GM19240 (cell line): Measurements from ENCODE around the gene TRAPPC2L.

Experiments
- DNase-seq: peaks from one replicate; pipeline ENCODE4 v3.0.0; 2011; ENCODE audit warnings: low spot score; ENCODE audit not compliant: insufficient read length

The TRAPPC2L gene

DNA sequence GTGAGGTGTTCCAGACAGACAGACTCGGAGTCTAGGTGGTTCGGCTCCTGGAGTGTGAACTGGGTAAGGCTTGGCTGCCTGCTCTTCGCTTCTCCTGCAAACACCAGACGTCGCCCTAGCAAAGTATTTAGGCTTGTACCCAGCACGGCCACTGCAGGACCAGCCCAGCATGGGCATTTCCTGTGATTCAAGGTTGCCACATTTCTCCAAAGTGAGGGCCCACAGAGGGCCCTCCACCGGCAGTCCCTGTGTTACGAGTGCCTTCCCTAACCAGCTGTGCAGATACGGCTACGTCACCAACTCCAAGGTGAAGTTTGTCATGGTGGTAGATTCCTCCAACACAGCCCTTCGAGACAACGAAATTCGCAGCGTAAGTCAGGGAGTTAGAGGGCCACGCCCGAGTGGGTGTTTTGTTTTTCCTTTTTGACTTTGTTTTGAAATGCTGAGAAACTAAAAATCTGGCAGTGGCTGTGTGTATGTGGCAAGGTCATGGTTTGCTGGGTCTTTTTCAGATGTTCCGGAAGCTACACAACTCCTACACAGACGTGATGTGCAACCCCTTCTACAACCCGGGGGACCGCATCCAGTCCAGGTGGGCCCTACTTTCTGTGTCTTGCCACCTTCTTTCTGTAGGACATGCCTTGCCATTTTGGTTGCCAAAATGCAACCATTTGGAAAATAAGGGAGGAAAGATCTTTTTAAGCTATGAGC, 2.6 kb downstream of the TRAPPC2L start:
- DNase-seq = no peak

DNA sequence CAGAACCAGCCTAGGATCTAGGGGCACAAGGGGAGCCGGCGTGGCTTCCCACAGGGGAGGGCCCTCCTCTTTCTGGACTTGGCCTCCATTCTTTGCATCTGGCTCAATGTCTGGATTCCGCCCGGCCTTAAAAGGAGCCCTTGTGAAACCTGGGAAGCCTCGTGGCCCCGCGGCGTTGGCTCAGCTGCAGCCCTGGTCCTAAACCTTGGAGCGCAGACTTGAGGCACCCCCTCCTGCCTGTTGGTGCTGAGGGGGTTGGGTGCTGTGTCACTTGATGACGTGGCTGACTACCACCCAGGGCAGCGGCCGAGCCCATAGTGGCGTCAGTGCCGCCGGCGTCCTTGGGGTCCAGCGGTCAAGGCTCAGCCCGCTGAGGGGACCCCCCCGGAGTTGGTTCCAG, 4.4 kb downstream of the TRAPPC2L start:
- no peak for DNase-seq

DNA sequence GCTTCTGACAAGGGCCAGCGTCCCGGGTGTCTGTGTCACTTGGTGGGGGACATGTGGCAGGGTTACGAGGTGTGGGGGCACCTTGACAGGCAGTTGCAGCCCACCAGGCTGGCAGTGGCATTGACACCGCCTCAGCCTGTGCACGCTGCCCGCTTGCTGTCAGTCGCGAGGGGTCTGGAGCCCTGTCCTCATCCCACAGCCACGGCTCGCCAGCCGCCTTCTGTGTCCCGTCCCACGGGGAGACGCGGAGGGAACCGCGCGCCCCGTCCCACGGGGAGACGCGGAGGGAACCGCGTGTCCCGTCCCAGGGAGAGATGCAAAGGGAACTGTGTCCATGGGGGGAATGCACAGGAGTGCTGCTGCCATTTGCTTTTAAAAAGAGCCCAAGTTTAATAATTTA, 6.0 kb downstream of the TRAPPC2L start:
- DNase-seq = no peak

DNA sequence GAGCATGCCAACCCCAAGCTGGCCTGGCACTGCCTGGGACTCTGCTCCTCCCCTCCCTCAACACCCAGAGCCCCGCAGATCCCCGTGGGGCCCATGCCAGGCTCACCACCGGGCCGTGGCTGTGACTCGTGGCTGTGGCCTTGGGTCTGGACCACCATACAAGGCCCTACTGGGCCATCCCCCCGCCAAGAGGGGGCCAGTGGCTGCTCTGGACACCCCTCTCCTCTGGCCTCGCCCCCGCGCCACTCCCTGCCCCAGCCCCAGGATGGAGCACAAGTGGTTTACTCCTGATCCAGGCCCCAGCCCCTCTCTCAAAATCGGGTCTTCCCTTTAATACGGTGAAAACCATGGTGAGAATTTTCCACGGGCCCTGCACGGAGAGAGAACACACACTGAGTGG, 6.5 kb downstream of the TRAPPC2L start:
- DNase-seq = no peak

DNA sequence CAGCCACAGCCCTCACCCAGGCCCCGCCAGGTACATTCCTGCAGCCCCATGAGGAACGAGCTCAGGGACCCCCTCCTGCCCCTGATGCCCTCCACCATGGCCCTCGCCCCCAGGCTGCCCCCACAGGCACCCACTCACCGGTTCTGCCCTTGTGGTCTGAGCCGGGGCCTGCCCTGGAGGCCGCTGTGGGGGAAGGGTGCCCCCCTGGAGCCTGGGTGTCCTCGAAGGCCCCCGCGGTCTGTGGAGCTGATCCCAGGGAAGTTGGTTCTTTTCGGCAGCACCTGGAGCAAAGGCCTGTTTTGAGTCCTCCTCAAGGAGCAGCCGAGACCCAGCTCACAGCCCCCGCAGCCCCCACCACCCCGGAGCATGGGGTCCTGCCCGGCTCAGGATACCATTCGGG, 7.2 kb downstream of the TRAPPC2L start:
- no peak for DNase-seq

DNA sequence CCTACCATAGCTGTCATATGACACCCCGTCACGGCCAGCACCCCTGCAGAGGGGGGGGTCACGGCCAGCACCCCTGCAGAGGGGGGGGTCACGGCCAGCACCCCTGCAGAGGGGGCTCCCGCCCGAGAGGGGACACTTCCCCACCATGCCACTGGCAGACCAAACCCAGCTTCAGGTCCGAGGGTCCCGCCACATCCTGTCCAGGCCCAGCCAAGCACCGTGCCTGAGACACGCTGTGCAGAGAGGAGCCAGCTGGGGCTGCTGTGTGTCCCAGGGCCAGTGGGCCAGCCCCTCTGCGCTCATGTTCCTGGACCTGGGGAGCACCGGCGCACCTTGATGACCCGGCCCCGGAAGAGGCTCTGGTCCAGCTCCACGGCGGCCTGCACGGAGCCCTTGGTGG, 7.6 kb downstream of the TRAPPC2L start:
- DNase-seq = no peak

DNA sequence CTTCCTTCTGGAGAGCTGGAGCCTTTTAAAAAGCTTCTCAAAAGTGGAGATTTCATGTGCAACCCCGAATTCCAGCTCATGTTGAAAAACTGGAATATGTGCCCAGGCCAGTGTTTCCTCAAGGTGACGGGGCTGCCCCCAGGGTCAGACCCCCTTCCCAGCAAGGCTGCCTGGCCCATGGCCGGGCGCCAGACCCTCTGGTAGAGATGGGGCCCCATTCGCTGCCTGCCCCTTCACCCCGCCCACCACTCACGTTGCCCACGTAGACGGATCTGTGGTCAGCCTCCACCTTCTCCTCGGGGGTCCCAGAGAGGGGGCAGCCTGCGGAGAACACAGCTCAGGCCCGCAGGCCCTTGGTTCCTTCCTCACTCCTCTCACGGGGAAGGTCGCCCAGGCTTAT, 8.4 kb downstream of the TRAPPC2L start:
- no peak for DNase-seq

DNA sequence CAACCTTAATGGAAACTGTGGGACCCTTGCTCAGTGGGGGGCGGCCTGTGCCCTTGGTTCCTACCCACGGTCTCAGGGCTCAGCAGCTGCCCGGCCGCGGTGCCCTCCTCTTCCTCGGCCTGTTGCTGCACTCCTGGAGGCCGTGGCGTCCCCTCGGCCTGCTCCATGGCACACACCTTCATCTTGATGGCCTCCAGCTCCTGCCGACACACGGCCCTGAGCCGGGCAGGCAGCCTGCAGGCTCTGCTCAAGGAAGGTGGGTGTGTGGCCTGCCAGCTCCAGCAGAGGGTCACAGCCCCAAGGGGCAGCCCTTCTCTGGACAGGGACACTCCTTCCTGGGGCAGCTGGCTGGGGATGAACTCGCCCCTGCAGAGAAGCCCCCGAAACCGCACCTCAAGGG, 8.8 kb downstream of the TRAPPC2L start:
- DNase-seq = no peak

DNA sequence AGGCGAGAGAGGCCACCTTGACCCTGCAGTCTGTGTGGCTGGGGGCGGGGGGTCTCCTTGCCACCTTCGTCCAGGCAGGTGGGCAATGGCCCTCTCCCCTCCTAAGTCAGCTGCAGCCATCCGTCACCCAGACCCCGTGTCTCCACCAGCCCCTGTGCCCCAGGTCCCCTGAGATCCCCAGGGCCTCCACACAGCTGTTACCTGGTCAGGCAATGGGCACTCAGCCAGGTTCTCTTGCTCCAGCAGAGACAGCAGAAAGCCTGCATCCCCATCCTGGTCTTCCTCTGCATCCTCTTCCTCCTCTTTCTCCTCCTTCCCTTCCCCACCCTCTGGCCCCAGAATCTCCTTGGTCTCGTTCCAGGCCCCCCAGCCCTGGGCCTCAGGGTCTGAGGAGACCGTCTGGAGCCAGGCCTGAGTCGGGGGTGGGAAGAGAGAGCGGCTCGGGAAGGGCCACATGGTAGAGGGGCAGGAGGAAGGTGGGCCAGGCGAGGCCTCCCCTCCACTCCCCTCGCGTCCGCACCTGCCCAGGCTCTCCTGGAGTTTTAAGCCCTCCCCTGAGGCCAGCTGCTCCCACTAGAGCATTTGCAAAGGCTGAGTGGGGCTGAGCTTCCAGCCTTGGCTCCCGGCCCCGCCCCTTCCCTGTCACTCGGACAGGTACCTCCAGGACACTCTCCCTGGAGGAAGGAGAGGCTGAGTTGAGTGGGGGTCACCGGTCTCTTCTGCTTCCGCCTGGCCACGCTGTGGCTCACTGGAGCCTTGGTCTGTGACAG, 9.4 kb downstream of the TRAPPC2L start, which contains the start of gene PABPN1L:
PABPN1L (minus strand) TSS at position 510 of the 770 bp plus-strand sequence; CDS start at position 456, 54 bp downstream.
- no peak for DNase-seq

DNA sequence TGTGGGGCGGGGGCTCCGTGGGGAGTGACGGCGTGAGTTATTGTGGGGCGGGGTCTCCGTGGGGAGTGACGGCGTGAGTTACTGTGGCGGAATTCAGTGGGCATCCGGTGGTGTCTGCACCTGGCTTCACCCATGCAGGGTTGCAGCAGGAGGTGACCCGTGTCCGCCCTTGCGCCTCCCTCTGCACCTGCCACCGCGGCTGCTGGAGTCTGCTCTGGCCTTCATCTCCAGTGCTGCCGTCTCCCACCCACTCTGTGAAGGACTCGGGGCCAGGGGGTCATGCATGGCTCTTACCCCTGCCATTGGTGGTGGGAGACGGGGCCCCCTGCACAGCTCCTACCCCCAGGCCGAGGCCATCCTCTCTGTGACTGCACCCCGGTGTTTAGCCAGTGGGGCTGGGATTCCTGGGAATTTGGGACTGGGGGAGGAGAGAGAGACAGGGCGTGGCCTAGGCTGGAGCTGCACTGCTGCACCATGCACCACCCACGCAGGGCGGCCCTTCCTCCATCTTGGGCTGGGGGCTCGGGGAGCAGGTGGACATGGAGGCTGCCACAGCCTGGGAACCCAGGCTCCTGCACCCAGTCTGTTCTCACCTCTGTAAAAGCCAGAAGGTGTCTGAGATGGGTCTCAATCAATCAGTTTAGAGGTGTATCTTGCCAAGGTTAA, 10.8 kb downstream of the TRAPPC2L start:
- DNase-seq = no peak

DNA sequence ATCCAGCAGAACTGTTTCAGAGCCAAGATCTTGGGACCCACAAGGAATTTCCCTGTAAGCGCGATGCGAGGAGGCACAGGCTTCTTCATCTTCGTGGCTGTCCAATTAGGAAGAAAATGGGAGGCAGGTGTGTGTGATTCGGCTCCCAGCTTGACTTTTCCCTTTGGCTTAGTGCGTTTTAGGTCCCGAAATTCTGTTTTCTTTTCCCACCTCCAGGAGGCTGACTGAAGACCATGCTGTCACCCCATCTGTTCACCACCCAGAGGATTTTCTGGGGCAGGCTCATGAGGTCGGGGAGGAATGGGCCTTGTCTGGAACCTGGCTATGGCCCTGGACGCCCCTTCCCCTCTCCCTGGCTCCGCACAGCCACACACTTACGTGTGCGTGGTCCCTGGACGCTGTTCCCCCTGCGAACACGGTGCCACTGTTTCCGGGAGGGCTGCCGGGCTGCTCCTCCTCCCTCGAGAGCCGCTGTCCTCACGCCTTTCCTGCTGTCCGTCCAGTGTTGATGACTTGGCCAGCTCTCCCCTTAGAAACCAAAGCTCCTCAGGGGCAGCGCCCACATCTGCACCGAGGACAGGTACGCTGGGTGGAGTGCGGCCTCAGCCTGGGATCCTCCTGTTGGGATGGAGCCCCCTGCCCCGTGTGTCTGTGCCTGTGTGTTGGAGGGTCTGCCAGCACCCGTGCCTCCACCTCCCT, 12.2 kb downstream of the TRAPPC2L start:
- DNase-seq = no peak

DNA sequence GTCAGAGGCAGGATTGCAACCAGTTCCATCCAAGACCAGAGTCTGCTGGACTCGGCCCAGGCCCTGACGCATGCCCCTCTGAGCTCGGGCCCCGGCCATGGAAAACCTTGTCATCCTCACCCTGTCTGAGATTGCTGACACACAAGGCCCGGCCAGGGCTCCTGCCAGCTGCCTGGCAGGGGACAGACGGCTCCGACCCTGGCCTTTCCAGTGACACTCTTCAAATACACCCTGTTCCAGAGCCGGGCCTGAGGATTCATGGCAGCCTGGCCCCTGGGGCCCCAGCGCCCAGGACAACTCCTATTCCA, 12.7 kb downstream of the TRAPPC2L start:
- no peak for DNase-seq

DNA sequence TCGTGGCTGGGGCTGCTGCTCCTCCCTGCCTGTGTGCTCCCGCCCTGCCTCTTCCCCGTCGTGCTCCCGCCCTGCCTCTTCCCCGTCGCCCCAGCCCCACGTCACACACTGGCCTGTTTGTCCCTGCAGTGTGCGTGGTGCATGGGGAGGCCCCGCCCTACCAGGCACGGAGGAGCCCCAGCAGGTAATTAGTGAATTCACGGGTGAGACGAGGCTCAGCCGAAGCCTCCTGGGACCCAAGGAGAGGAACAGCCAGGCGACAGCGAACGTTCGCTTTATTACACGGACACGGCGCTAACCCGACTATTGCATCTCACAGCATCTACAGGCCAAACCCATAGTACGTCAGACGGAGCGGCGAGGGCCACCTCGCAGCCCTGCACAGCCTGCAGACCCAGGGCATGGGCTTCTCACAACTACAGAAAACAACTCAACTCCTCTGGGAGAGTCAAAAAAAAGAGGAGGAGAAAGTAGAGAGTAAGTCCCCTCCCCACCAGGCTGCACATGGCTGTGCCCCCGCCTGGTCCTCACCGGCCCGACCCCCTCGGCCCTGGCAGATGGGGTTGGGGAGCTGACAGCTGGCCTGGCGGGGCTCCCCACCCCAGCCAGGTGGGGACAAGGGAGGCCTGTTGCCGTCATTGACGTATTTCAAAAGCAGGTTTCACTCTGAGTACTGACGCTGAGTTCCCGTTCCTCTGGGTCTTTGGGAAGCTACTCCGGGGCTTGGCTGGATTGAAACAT, 13.9 kb downstream of the TRAPPC2L start:
- DNase-seq = no peak

DNA sequence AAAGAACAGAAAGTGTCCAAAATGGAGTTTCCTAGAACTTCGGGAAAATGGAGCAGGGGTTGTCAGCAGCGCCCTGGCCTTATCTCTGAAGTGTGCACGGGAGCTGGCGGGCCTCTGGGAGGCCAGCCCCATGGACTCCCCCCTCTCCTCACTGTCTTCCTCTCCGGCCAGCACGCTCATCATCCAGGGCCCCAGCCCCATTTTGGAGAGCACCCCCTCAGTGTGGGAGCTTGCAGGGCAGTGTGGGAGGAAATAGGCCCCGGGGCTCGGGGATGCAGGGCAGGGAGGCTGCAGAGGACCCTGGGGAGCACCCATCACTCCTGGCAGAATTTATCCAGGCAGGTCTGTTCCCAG, 14.4 kb downstream of the TRAPPC2L start:
- DNase-seq = no peak

DNA sequence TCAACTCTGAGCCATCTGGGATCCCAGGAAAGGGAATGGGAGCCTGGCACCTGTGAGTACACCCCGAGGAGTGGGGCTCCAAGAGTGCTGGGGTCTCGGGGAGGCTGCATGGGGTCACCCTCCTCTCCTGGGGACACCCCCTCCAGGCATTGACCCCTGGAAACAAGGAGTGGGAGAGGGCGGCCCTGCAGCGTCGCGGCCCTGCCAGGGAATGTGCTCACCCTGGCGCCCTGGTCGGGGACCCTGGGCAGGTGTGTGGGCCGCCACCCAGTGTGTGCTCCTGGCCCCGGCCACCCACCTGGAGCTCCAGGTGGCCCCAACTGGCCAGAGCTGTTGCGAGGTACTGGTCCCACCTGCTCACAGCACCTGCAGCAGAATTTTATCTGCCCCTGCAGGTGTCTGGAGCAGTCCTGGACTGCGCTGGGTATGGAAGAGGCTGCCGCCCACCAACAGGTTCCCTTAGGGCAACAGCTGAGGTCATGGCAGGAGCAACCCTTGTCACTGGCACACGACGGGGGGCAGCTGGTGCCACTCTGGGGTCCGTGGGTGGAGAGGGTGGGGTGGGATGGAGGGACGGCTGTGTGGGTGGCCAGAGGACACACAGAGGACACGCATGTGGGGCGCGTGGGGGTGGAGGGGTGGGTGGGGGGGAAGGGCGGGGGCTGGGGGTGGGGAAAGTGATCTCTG, 14.9 kb downstream of the TRAPPC2L start:
- no peak for DNase-seq

DNA sequence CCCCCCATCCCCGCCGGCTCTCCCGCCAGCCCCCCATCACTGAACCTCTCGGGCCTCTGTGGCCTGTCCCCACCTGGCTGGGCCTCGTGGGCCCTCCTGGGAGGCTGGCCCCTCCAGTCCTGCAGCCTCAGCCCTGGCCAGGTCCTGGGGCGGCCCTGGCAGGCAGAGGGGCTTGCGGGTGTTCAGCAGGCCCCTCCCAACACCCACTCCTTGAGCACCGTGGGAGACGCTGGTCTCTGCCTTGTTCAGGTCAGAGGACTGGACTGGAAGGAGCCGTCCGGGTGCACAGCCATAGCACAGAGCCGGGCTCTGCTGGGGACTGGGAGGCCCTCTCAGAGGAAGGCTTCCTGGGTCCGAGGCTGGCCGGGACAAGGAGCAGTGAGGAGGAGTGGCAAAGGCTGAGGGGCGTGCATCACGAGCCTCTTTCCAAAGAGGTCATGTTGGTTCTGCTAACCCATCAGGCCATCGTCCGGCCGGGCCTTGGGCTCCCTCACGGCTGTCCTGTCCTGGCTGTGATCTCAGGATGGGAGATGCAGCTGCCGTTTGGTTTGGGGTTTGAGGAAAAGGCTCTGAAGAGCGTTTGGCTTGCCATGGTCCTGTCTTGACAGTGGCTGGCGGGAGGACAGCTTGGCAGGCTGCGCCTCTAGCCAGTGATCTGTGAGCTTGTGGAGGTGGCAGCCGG, 15.9 kb downstream of the TRAPPC2L start:
- DNase-seq = no peak

DNA sequence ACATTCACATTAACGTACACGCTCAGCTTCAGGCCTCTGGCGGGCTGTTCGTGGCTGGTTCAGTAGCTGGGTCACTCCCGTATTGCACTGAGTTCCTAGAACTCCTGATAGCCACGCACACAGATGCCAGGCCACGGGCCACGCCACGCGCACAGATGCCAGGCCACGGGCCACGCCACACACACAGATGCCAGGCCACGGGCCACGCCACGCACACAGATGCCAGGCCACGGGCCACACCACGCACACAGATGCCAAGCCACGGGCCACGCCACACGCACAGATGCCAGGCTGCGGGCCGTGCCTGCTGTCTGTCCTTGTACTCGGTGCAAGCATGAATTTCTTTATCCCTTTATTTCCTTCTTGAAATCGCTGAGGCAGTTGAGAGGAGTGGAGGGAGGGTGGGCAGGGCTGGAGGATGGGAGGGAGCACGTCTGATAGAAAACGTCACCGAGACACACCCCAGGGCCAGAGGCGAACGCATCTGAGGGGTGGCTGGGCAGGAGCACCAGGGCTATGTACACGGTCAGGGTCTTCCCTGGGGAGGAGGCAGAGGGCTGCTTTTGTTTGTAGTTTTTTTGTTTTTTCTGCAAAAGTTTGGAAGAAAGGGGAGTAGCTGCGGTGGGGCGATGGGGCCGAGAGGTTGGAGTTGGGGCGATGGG, 18.1 kb downstream of the TRAPPC2L start:
- no peak for DNase-seq

DNA sequence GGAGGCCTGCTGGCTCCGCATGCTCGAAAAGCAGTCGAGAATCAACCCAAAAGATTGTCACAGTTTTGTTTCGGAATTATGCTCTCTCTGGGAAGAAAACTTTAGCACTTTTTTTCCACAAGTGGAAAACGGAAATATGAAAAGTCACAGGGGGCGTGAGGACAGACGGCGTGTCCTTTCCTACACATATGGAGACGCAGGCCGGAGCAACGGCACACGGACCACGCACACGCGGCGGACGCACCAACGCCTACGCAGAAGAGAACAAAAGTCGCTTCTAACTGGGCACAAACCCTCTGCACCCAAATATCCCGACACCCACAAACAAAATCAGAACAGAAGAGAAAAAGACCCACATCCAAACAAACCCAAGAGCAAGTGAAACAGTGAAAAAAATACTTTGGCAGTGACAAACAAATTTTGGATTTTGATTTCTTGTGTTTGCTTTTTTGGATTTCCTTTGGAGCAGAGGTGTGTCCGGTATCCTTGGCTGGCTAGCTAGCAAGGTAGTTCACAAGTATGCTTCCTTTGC, 18.8 kb downstream of the TRAPPC2L start:
- no peak for DNase-seq

DNA sequence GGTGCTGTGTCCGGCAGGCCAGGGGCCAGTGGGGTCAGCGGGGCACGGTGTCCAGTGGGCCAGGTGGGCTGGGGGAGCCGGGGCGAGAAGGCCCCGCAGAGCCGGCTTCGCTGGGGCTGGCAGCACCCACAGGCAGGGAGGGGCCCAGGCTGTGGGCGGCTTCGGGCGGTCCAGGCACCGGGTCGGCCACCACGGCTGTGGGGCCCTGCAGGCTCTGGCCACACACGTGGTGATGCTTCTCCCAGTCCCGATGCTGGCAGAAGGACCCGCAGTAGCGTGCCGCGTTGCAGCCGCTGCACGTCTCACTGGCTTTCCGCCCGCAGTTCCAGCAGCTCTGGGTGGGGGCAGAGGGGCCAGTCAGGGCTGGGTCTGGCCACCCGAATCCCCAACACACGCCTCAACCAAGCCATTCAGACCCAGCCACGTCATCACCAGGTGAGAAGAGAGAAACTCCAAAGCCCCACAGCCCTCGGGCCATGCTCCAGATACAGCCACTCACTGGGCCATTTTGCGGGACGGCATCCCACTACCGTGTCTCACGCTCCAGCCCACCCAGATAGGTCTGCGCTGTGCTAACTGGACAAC, 20.1 kb downstream of the TRAPPC2L start:
- no peak for DNase-seq
